ENCODE measurements around the gene HAUS7. TPM values are rescaled to one million over a fixed set of nuclear protein-coding genes. Genes with fewer than 3 reads are reported as not detected.

Gene HAUS7
- total RNA-seq, 4 donors from 2014 or later: 20.7 to 46.8 (median 27.7) TPM

GRCh38 chrX:153474718-153475117 is 4.3 kb upstream of the HAUS7 start:
- Histone ChIP-seq H3K27me3 (no peaks in the 10 kb centered on the region), H3K27ac (peak overlapping the region in 1 of 3 donors; percentile 24), H3K36me3 (no peaks in the 10 kb centered on the region), H3K4me1 (peaks cover 2 to 5% of the 10 kb centered on the region in 2 donors), H3K4me3 (replicated peaks in 1 of 3) (no peak overlapping the region), H3K9me3 (no peaks in the 10 kb centered on the region)
- DNase-seq: peak; percentile 63 to 66
- WGBS, 2 donors: 0 to 4% methylated on average over 3 to 16 of the region's 59 CpGs
- no peak for TF ChIP-seq POLR2A (IDR thresholded peaks at IDR 0.05)
- no peak for TF ChIP-seq CTCF (IDR thresholded peaks at IDR 0.05)
- intact Hi-C loops (cut with DNase I): no loop called here

- no peak overlapping the region for H3K4me3 ChIP-seq (replicated peaks in 1 of 3)
- H3K27ac ChIP-seq: no peak overlapping the region
- no CpG with 5 or more reads among the region's 10 CpGs for WGBS, 2 donors
- no peak for DNase-seq
- intact Hi-C loops (cut with DNase I): no loop called here
- no peak for TF ChIP-seq POLR2A (IDR thresholded peaks at IDR 0.05)
- no peak for TF ChIP-seq CTCF (IDR thresholded peaks at IDR 0.05)
- no peaks in the 10 kb centered on the region for H3K36me3 ChIP-seq
- H3K27me3 ChIP-seq: no peaks in the 10 kb centered on the region
- H3K9me3 ChIP-seq: no peaks in the 10 kb centered on the region
- peaks cover 6 to 10% of the 10 kb centered on the region in 2 donors for H3K4me1 ChIP-seq
These were observed 3.9 kb upstream of the HAUS7 start for GRCh38 chrX:153474266-153474665.

- 99% methylated on average over 6 of the region's 10 CpGs; no CpG with 5 or more reads in 1 of the 2 donors for WGBS, 2 donors
- TF ChIP-seq POLR2A (IDR thresholded peaks at IDR 0.05): no peak
- TF ChIP-seq CTCF (IDR thresholded peaks at IDR 0.05): no peak
- Histone ChIP-seq H3K36me3 (no peaks in the 10 kb centered on the region), H3K27ac (no peak overlapping the region), H3K4me3 (replicated peaks in 1 of 3) (no peak overlapping the region), H3K9me3 (no peaks in the 10 kb centered on the region), H3K27me3 (no peaks in the 10 kb centered on the region), H3K4me1 (peaks cover 9 to 15% of the 10 kb centered on the region in 2 donors)
- intact Hi-C loops (cut with DNase I): no loop called here
- no peak for DNase-seq
These were observed 2.8 kb upstream of the HAUS7 start for GRCh38 chrX:153473126-153473525.

GRCh38 chrX:153471663-153472280 is 1.4 kb upstream of the HAUS7 start:
- no peaks in the 10 kb centered on the region for H3K36me3 ChIP-seq
- 74 to 76% methylated on average over 10 to 11 of the region's 11 CpGs for WGBS, 2 donors
- H3K9me3 ChIP-seq: no peaks in the 10 kb centered on the region
- H3K27ac ChIP-seq: no peak overlapping the region
- intact Hi-C loops (cut with DNase I): no loop called here
- H3K4me1 ChIP-seq: peaks cover 9 to 15% of the 10 kb centered on the region in 2 donors
- no peak for DNase-seq
- TF ChIP-seq POLR2A (IDR thresholded peaks at IDR 0.05) (no peak), CTCF (IDR thresholded peaks at IDR 0.05) (no peak)
- H3K4me3 ChIP-seq (replicated peaks in 1 of 3): no peak overlapping the region
- H3K27me3 ChIP-seq: no peaks in the 10 kb centered on the region

GRCh38 chrX:153469811-153470410 is 465 bp downstream of the HAUS7 start:
- Histone ChIP-seq H3K9me3 (no peaks in the 10 kb centered on the region), H3K4me1 (peaks cover 9 to 11% of the 10 kb centered on the region in 2 donors), H3K4me3 (replicated peaks in 1 of 3) (peak overlapping the region; percentile 32 to 39 (median 33)), H3K27ac (no peak overlapping the region), H3K27me3 (no peaks in the 10 kb centered on the region), H3K36me3 (no peaks in the 10 kb centered on the region)
- TF ChIP-seq CTCF (IDR thresholded peaks at IDR 0.05): peak in 1 of 6 experiments; percentile 5
- TF ChIP-seq POLR2A (IDR thresholded peaks at IDR 0.05): no peak
- intact Hi-C loops (cut with DNase I): no loop called here
- 2% methylated on average over 7 to 9 of the region's 32 CpGs for WGBS, 2 donors
- peak; percentile 40 to 43 for DNase-seq

Measured in thyroid gland (tissue), 4 donors.